A549 (cell line): Measurements from ENCODE around the gene PCBP4. TPM values are rescaled to one million over a fixed set of nuclear protein-coding genes. Genes with fewer than 3 reads are reported as not detected.

Source experiments
- ATAC-seq, 2 experiments: fragments of 200-7000 bp in 1 of 2; fragments of >200 bp in 1 of 2; cut with Nextera tagmentation in 1 of 2; cut with Tn5 transposase in 1 of 2; 3 replicates each; pipeline versions ENCODE4 v1.8.0 to v1.9.1; 2018 to 2020; ENCODE audit warnings: mild to moderate bottlenecking in 1 of 2, moderate library complexity in 1 of 2
- CTCF ChIA-PET: fragments of 300-600 bp; sonication (Branson Sonifier 250); formaldehyde crosslinking; extraction: SDS; loops from one replicate; lab custom pipeline; 2021; ENCODE audit warnings: antibody characterized with exemption, inconsistent platforms; lab: Yijun Ruan, JAX
- POLR2A ChIA-PET: fragments of 350-600 bp; formaldehyde crosslinking; extraction: SDS; loops from one replicate; lab custom pipeline; 2021; ENCODE audit warnings: antibody characterized with exemption, inconsistent platforms; lab: Yijun Ruan, JAX
- DNase-seq, 2 experiments: peaks; one replicate each; pipeline versions ENCODE4 v3.0.0 to v3.0.0-alpha.2; 2011 to 2016; ENCODE audit warnings: low read depth in 1 of 2, low spot score in 1 of 2
- FAIRE-seq: peaks from 2 replicates; lab custom pipeline; 2011; peaks lifted over from hg19 to GRCh38; lab: Jason Lieb, UNC
- H3K27ac ChIP-seq, 2 experiments: fragments of >200 bp; sonication (Bioruptor Twin); formaldehyde crosslinking; 3 replicates each; pipeline ENCODE4 v1.5.1; 2016 to 2017
- H3K4me1 ChIP-seq: fragments of >200 bp; sonication (Bioruptor Twin); formaldehyde crosslinking; 3 replicates; pipeline ENCODE4 v1.6.1; 2016
- H3K4me2 ChIP-seq: fragments of >200 bp; sonication (Bioruptor Twin); formaldehyde crosslinking; 3 replicates; pipeline ENCODE4 v1.6.1; 2016
- H3K4me3 ChIP-seq: fragments of >200 bp; sonication (Bioruptor Twin); formaldehyde crosslinking; 3 replicates; pipeline ENCODE4 v1.5.1; 2016
- H3K9me3 ChIP-seq: fragments of >200 bp; sonication (Bioruptor Twin); formaldehyde crosslinking; 3 replicates; pipeline ENCODE4 v1.6.1; 2016
- CBX2 ChIP-seq: fragments of 200-600 bp; sonication (generic); IDR thresholded peaks from 2 replicates; pipeline ENCODE4 v1.6.1; 2016; ENCODE audit warnings: low read depth, mild to moderate bottlenecking, borderline replicate concordance
- CEBPB ChIP-seq, 2 experiments: fragments of >200 bp in 1 of 2; sonication (Bioruptor Twin) in 1 of 2; formaldehyde crosslinking in 1 of 2; IDR thresholded peaks; 2 replicates each; pipeline ENCODE4 v1.6.1; 2012 to 2016
- CHD2 ChIP-seq: fragments of 150-350 bp; IDR thresholded peaks from 2 replicates; pipeline ENCODE4 v1.6.1; 2014; ENCODE audit warnings: low read length; ENCODE audit not compliant: partially characterized antibody
- EHF ChIP-seq: fragments of 250-450 bp; sonication (Bioruptor Pico); IDR thresholded peaks from 2 replicates; pipeline ENCODE4 v1.5.0; 2020; ENCODE audit warnings: mild to moderate bottlenecking
- EHMT2 ChIP-seq: fragments of 200-600 bp; sonication (generic); IDR thresholded peaks from 2 replicates; pipeline ENCODE4 v1.6.1; 2016; ENCODE audit warnings: antibody characterized with exemption, low read depth, mild to moderate bottlenecking, moderate library complexity
- FOXS1 ChIP-seq: fragments of 250-450 bp; sonication (Bioruptor Pico); IDR thresholded peaks from 2 replicates; pipeline ENCODE4 v1.5.0; 2020; ENCODE audit warnings: mild to moderate bottlenecking, moderate library complexity
- GATA3 ChIP-seq: IDR thresholded peaks from 2 replicates; pipeline ENCODE4 v1.6.1; 2012; ENCODE audit warnings: borderline replicate concordance
- HEYL ChIP-seq: fragments of 250-450 bp; sonication (Bioruptor Pico); IDR thresholded peaks from 2 replicates; pipeline ENCODE4 v1.8.0; 2021; ENCODE audit warnings: mild to moderate bottlenecking, moderate library complexity
- HOXB13 ChIP-seq: fragments of 250-450 bp; sonication (Bioruptor Pico); IDR thresholded peaks from 2 replicates; pipeline ENCODE4 v1.5.0; 2020; ENCODE audit warnings: low read depth, mild to moderate bottlenecking, moderate library complexity
- JUN ChIP-seq, 2 experiments: fragments of >200 bp; sonication (Bioruptor Twin); formaldehyde crosslinking; IDR thresholded peaks; 2 replicates in 1 of 2; 3 replicates in 1 of 2; pipeline ENCODE4 v1.6.1; 2016 to 2017
- JUNB ChIP-seq: fragments of >200 bp; sonication (Bioruptor Twin); formaldehyde crosslinking; IDR thresholded peaks from 2 replicates; pipeline ENCODE4 v1.6.1; 2016
- KDM1A ChIP-seq: fragments of 200-600 bp; sonication (generic); IDR thresholded peaks from 2 replicates; pipeline ENCODE4 v1.6.1; 2016; ENCODE audit warnings: low read depth, mild to moderate bottlenecking
- KDM5A ChIP-seq: fragments of 200-600 bp; sonication (generic); IDR thresholded peaks from 2 replicates; pipeline ENCODE4 v1.6.1; 2016; ENCODE audit warnings: antibody characterized with exemption, mild to moderate bottlenecking
- MYC ChIP-seq: IDR thresholded peaks from 2 replicates; pipeline ENCODE4 v1.6.1; 2012; ENCODE audit warnings: mild to moderate bottlenecking, inconsistent platforms, low read length, improper control_type of control experiment, borderline replicate concordance
- NFE2L2 ChIP-seq: fragments of 150-350 bp; conservative IDR thresholded peaks from 2 replicates; pipeline ENCODE4 v1.6.1; 2014; ENCODE audit warnings: low read length
- NR3C1 ChIP-seq: fragments of >200 bp; sonication (Bioruptor Twin); formaldehyde crosslinking; IDR thresholded peaks from 3 replicates; pipeline ENCODE4 v1.6.1; 2017
- RARB ChIP-seq: fragments of 250-450 bp; sonication (Bioruptor Pico); IDR thresholded peaks from 2 replicates; pipeline ENCODE4 v1.8.0; 2021; ENCODE audit warnings: mild to moderate bottlenecking, moderate library complexity
- RCOR1 ChIP-seq: fragments of 150-350 bp; IDR thresholded peaks from 2 replicates; pipeline ENCODE4 v1.6.1; 2014; ENCODE audit warnings: antibody characterized with exemption, low read length, low read depth
- ZC3H11A ChIP-seq: fragments of 450-650 bp; IDR thresholded peaks from 2 replicates; pipeline ENCODE4 v1.6.1; 2014; ENCODE audit warnings: antibody characterized with exemption, mild to moderate bottlenecking
- ZSCAN20 ChIP-seq: fragments of 250-450 bp; sonication (Bioruptor Pico); IDR thresholded peaks from 2 replicates; pipeline ENCODE4 v1.8.0; 2022; ENCODE audit warnings: mild to moderate bottlenecking, moderate library complexity
- WGBS: methylation state at CpG from one replicate; pipeline ENCODE4 v1.1.6; 2017; ENCODE audit errors: missing lambda C conversion rate; 5-methylcytosine and 5-hydroxymethylcytosine counted together
- polyA plus RNA-seq, 4 experiments: library from polyadenylated mRNA; depleted of rRNA in 3 of 4; stranded (reverse); fragments of >200 nt; fragmentation: RNase III in 1 of 4; extraction: RNeasy Plus Mini Kit Qiagen cat#74134 plus additional on column Dnase treatment in 1 of 4; gene quantifications; 2 replicates in 3 of 4; 3 replicates in 1 of 4; pipeline ENCODE4 v1.2.3, GENCODE V29; 2011 to 2017
- TF ChIP-seq, protein P1 (sequence below): fragments of 250-450 bp; sonication (Bioruptor Pico); IDR thresholded peaks from 2 replicates; pipeline ENCODE4 v1.5.0; 2020; ENCODE audit warnings: low read depth, mild to moderate bottlenecking, moderate library complexity
- TF ChIP-seq, protein P2 (sequence below): fragments of >200 bp; sonication (Bioruptor Twin); formaldehyde crosslinking; IDR thresholded peaks from 3 replicates; pipeline ENCODE4 v1.5.1; 2016
- TF ChIP-seq, protein P3 (sequence below): fragments of 450-650 bp; IDR thresholded peaks from 2 replicates; pipeline ENCODE4 v1.6.1; 2014; ENCODE audit warnings: antibody characterized with exemption
- TF ChIP-seq, protein P4 (sequence below): IDR thresholded peaks from 2 replicates; pipeline ENCODE4 v1.6.1; 2012; ENCODE audit warnings: low read depth, borderline replicate concordance

Gene PCBP4
- polyA plus RNA-seq, 2 of the 4 experiments (the other 2 are of a cell fraction), result 8.6 to 10.9 TPM

DNA sequence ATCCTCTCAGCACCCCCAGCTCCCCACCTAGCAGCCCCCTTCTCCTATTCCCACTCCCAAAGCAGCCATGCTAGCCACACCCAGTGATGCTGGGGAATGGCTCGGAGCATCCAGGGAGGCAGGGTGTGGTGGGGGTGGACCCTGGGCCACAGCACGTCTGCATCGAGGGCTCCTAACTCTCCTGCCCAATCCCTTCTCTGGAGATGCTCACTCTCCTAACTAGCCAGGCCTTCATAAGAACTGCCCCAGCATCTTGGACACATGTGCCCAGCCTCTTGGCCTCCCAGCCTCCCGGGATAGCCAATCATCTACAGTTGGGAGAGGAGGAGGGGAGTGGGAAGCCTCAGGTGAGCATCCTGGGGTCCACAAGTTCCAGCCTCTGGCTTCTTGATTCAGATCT is 2.7 kb downstream of the PCBP4 start:
- no peak for DNase-seq
- no peaks in the 10 kb centered on the region for H3K9me3 ChIP-seq
- ChIA-PET POLR2A (no interaction called here), CTCF (interaction anchor here (1.6 to 5.4 kb wide), 3 partner anchors 10 to 23 kb away, joined by 6 to 36 read pairs (median 12); partner anchors contain the start of genes ABHD14A, ABHD14B, PARP3 and RRP9)
- ATAC-seq, result no peak
- 40% methylated on average over 1 of the region's 4 CpGs for WGBS
- H3K4me3 ChIP-seq, result no peak overlapping the region
- peaks cover 13% of the 10 kb centered on the region for H3K4me1 ChIP-seq
- no peak for FAIRE-seq
- TF ChIP-seq EHF (CRISPR knock-in tag), result no peak
- H3K27ac ChIP-seq, result no peak overlapping the region
- H3K4me2 ChIP-seq, result no peak overlapping the region

DNA sequence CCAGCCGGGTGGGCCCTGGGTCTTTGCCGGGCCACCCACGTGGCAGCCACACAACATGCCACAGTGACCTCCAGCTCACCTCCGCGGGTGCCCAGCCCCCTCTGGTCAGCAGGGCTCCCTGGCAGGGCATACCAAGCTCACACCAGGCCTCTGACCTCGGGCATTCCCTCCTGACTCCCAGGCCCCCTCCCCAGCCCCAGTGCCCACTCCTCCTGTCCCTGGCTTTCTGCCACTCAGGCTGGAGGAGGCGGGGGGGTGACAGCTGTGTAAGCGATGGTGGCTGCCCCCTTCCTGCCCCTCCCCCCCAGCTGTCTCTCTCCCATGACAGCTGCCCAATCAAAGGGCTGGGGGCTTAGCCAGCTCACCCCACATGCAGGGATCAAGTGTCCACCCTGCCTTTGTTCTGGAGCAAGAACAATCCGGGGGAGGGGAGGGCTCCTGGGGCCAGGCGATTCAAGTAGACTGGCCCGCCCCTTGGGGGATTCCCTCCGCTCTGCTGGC is 3.3 kb downstream of the PCBP4 start:
- Histone ChIP-seq H3K4me3 (no peak overlapping the region), H3K4me1 (peaks cover 13% of the 10 kb centered on the region), H3K4me2 (no peak overlapping the region), H3K27ac (no peak overlapping the region), H3K9me3 (no peaks in the 10 kb centered on the region)
- ChIA-PET CTCF (interaction anchor here (1.1 to 5.4 kb wide), 3 partner anchors 10 to 21 kb away, joined by 3 to 36 read pairs (median 12); partner anchors contain the start of genes ABHD14A, ABHD14B, ACY1 and PARP3), POLR2A (no interaction called here)
- 72% methylated on average over 10 of the region's 12 CpGs for WGBS
- TF ChIP-seq NR3C1 (no peak), HOXB13 (CRISPR knock-in tag) (no peak), JUNB (no peak), KDM1A (no peak), CBX2 (no peak), EHMT2 (no peak), NFE2L2 (no peak), KDM5A (no peak), RCOR1 (no peak), GATA3 (no peak), MYC (no peak), HEYL (CRISPR knock-in tag) (no peak), JUN (IDR thresholded peaks at IDR 0.05) (no peak)
- TF ChIP-seq, protein P1, sequence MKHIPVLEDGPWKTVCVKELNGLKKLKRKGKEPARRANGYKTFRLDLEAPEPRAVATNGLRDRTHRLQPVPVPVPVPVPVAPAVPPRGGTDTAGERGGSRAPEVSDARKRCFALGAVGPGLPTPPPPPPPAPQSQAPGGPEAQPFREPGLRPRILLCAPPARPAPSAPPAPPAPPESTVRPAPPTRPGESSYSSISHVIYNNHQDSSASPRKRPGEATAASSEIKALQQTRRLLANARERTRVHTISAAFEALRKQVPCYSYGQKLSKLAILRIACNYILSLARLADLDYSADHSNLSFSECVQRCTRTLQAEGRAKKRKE (CRISPR knock-in tag), result no peak
- TF ChIP-seq, protein P2, sequence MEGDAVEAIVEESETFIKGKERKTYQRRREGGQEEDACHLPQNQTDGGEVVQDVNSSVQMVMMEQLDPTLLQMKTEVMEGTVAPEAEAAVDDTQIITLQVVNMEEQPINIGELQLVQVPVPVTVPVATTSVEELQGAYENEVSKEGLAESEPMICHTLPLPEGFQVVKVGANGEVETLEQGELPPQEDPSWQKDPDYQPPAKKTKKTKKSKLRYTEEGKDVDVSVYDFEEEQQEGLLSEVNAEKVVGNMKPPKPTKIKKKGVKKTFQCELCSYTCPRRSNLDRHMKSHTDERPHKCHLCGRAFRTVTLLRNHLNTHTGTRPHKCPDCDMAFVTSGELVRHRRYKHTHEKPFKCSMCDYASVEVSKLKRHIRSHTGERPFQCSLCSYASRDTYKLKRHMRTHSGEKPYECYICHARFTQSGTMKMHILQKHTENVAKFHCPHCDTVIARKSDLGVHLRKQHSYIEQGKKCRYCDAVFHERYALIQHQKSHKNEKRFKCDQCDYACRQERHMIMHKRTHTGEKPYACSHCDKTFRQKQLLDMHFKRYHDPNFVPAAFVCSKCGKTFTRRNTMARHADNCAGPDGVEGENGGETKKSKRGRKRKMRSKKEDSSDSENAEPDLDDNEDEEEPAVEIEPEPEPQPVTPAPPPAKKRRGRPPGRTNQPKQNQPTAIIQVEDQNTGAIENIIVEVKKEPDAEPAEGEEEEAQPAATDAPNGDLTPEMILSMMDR, result no peak
- no peak for DNase-seq
- ATAC-seq, result no peak
- FAIRE-seq, result no peak

DNA sequence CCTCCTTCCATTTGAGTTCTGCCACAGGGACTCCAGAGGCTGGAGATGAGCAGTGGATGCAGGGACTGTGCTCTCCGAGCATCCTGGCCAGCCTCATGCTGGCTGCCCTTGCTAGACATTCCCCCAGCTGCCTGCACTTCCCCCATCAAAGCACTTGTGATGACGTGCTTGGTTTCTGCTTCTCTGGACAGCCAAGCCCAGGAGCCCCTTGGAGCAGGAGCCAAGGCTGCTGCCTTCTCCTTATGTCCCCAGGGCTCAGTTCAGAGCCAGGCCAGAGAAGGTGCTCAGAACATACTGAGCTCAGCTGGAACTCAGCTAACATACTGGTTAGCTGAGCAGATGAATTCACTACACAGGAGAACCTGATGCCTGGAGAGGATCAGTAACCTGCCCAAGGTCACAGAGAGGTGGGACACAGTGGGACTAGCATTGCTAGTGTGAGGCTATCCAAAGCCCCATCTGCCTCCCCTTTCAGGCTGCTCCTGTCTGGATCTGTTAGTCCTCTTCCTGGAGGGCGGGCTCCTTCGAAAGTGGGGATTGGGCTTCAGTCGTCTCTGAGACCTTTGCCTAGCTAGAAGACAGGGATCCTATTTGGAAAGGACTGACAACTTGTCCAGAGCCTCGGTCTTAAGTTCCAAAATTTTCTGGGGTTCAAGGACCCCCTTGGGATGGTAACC is 4.3 kb downstream of the PCBP4 start:
- CTCF ChIA-PET, result interaction anchor here (0.6 to 5.4 kb wide), 5 partner anchors 11 to 160 kb away, joined by 3 to 36 read pairs (median 3); partner anchors contain the start of genes ABHD14A, ABHD14B, ACY1 and PARP3

More for the DNA sequence above, 4.3 kb downstream of the PCBP4 start:
- no peak for FAIRE-seq
- Histone ChIP-seq H3K9me3 (no peaks in the 10 kb centered on the region), H3K4me2 (no peak overlapping the region), H3K4me1 (peaks cover 4% of the 10 kb centered on the region; the same call in 2 of the 3 replicates), H3K27ac (no peak overlapping the region), H3K4me3 (no peak overlapping the region)
- DNase-seq, result no peak
- TF ChIP-seq CBX2, result no peak
- TF ChIP-seq, protein P3, sequence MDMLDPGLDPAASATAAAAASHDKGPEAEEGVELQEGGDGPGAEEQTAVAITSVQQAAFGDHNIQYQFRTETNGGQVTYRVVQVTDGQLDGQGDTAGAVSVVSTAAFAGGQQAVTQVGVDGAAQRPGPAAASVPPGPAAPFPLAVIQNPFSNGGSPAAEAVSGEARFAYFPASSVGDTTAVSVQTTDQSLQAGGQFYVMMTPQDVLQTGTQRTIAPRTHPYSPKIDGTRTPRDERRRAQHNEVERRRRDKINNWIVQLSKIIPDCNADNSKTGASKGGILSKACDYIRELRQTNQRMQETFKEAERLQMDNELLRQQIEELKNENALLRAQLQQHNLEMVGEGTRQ, result no peak
- no peak for TF ChIP-seq KDM5A
- TF ChIP-seq CHD2, result no peak
- TF ChIP-seq KDM1A, result no peak
- no peak for TF ChIP-seq ZSCAN20
- no peak for TF ChIP-seq NFE2L2
- no peak for TF ChIP-seq ZC3H11A
- no peak for TF ChIP-seq FOXS1 (CRISPR knock-in tag)
- no peak for TF ChIP-seq RARB (CRISPR knock-in tag)
- TF ChIP-seq CEBPB (IDR thresholded peaks at IDR 0.05), result no peak
- no peak for TF ChIP-seq HOXB13 (CRISPR knock-in tag)
- TF ChIP-seq, protein P4, sequence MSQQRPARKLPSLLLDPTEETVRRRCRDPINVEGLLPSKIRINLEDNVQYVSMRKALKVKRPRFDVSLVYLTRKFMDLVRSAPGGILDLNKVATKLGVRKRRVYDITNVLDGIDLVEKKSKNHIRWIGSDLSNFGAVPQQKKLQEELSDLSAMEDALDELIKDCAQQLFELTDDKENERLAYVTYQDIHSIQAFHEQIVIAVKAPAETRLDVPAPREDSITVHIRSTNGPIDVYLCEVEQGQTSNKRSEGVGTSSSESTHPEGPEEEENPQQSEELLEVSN, result no peak
- TF ChIP-seq EHF (CRISPR knock-in tag), result no peak
- POLR2A ChIA-PET, result interaction anchor here (1.3 kb wide), 1 partner anchor 11 kb away, joined by 3 read pairs; the partner anchor contains the start of gene ABHD14B
- ATAC-seq, result no peak
- WGBS, result 93% methylated on average over 5 of the region's 6 CpGs
